ENCODE data around the gene HEXA. TPM values are rescaled to one million over a fixed set of nuclear protein-coding genes. Genes with fewer than 3 reads are reported as not detected.

Gene HEXA
- polyA plus RNA-seq, 2 of the 4 experiments (the other 2 are of a cell fraction) = 112 to 148 TPM

GRCh38 chr15:72361176-72361575 is 14.6 kb downstream of the HEXA start:
- ChIA-PET POLR2A (no interaction called here), CTCF (interaction anchor here (0.8 to 1.5 kb wide), 3 partner anchors 9 to 48 kb away, joined by 3 to 4 read pairs (median 4); no protein-coding TSS in a partner anchor)
- 98% methylated on average over 1 of the region's 1 CpG for WGBS (ENCODE audit: missing lambda C conversion rate)
- FAIRE-seq = no peak
- ATAC-seq = no peak
- H3K9me3 ChIP-seq = no peaks in the 10 kb centered on the region
- H3K4me3 ChIP-seq = no peak overlapping the region
- no peaks in the 10 kb centered on the region for H3K4me1 ChIP-seq
- no peak overlapping the region for H3K4me2 ChIP-seq
- H3K27ac ChIP-seq = no peak overlapping the region
- DNase-seq (ENCODE audit: low read depth in 1 of 2, low spot score in 1 of 2) = no peak
- no peak for TF ChIP-seq POLR2AphosphoS2 (conservative IDR thresholded peaks at IDR 0.05; ENCODE audit: low read length)
- TF ChIP-seq HOXB13 (CRISPR knock-in tag; IDR thresholded peaks at IDR 0.05; ENCODE audit: low read depth) = no peak
- TF ChIP-seq HDAC2 (IDR thresholded peaks at IDR 0.05) = no peak
- TF ChIP-seq, protein P1, sequence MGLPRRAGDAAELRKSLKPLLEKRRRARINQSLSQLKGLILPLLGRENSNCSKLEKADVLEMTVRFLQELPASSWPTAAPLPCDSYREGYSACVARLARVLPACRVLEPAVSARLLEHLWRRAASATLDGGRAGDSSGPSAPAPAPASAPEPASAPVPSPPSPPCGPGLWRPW (IDR thresholded peaks at IDR 0.05) = no peak
- TF ChIP-seq ZSCAN20 (CRISPR knock-in tag; IDR thresholded peaks at IDR 0.05) = no peak
- no peak for TF ChIP-seq BCL3 (IDR thresholded peaks at IDR 0.05)
- TF ChIP-seq, protein P2, sequence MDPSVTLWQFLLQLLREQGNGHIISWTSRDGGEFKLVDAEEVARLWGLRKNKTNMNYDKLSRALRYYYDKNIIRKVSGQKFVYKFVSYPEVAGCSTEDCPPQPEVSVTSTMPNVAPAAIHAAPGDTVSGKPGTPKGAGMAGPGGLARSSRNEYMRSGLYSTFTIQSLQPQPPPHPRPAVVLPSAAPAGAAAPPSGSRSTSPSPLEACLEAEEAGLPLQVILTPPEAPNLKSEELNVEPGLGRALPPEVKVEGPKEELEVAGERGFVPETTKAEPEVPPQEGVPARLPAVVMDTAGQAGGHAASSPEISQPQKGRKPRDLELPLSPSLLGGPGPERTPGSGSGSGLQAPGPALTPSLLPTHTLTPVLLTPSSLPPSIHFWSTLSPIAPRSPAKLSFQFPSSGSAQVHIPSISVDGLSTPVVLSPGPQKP (IDR thresholded peaks at IDR 0.05; ENCODE audit: low read depth, low read length) = no peak
- no peak for TF ChIP-seq RFX5 (IDR thresholded peaks at IDR 0.05)
- TF ChIP-seq TP53 (CRISPR knock-in tag; IDR thresholded peaks at IDR 0.05) = no peak
- TF ChIP-seq, protein P3, sequence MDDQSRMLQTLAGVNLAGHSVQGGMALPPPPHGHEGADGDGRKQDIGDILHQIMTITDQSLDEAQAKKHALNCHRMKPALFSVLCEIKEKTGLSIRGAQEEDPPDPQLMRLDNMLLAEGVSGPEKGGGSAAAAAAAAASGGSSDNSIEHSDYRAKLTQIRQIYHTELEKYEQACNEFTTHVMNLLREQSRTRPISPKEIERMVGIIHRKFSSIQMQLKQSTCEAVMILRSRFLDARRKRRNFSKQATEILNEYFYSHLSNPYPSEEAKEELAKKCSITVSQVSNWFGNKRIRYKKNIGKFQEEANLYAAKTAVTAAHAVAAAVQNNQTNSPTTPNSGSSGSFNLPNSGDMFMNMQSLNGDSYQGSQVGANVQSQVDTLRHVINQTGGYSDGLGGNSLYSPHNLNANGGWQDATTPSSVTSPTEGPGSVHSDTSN (IDR thresholded peaks at IDR 0.05) = no peak
- no peak for TF ChIP-seq RAD21 (conservative IDR thresholded peaks at IDR 0.05 in 1 of 2, IDR thresholded peaks at IDR 0.05 in 1 of 2)
- no peak for TF ChIP-seq ATOH8 (CRISPR knock-in tag; IDR thresholded peaks at IDR 0.05; ENCODE audit: low read depth)
- TF ChIP-seq POLR2A (IDR thresholded peaks at IDR 0.05; ENCODE audit: low read length) = no peak
- TF ChIP-seq RARB (CRISPR knock-in tag; IDR thresholded peaks at IDR 0.05) = no peak

DNA sequence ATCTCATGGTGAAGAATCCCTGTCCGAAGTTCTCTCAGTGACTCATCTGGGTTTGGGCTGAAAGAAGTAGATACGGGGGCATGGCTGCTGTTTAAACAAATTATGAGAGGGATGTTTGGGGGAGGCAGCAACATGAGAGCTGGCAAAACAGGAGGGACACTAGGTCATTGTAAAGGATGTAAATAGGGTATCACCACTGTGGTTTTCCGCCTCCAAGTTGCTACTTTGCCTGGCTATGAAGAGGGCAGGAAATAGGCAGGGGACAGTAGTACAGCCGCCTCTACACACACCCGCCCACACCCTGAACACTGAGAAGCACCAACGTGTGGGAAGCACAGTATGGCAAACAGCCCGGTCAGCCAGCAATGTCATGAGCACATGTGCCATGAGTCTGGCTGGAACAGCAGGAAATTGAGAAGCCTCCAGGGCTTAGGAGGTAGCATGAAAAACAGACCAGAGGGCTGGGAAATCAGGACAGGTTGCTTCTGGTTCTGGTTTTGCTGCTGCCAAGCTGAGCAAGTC is 17.1 kb downstream of the HEXA start:
- no peaks in the 10 kb centered on the region for H3K9me3 ChIP-seq
- no peak overlapping the region for H3K27ac ChIP-seq
- WGBS (ENCODE audit: missing lambda C conversion rate) = 65% methylated on average over 7 of the region's 7 CpGs
- POLR2A ChIA-PET = interaction anchor here (1.6 kb wide), 1 partner anchor 17 kb away, joined by 4 read pairs; the partner anchor contains the start of gene HEXA
- DNase-seq (ENCODE audit: low read depth in 1 of 2, low spot score in 1 of 2) (no peak), FAIRE-seq (no peak), ATAC-seq (peak in 1 of 2 experiments; percentile 36; a peak in 1 of 6 replicates)
- no peak for TF ChIP-seq RAD21 (conservative IDR thresholded peaks at IDR 0.05 in 1 of 2, IDR thresholded peaks at IDR 0.05 in 1 of 2)
- TF ChIP-seq, protein P1 (IDR thresholded peaks at IDR 0.05) = no peak
- no peak for TF ChIP-seq ATOH8 (CRISPR knock-in tag; IDR thresholded peaks at IDR 0.05; ENCODE audit: low read depth)
- no peak for TF ChIP-seq FOSB (CRISPR knock-in tag; IDR thresholded peaks at IDR 0.05)
- TF ChIP-seq MAZ (IDR thresholded peaks at IDR 0.05; ENCODE audit: borderline replicate concordance, low read depth, low read length) = no peak
- TF ChIP-seq CBX2 (IDR thresholded peaks at IDR 0.05; ENCODE audit: borderline replicate concordance, low read depth) = no peak
- no peak for TF ChIP-seq ZC3H11A (IDR thresholded peaks at IDR 0.05)
- TF ChIP-seq PHF8 (IDR thresholded peaks at IDR 0.05; ENCODE audit: borderline replicate concordance, low read depth) = no peak
- TF ChIP-seq EHMT2 (IDR thresholded peaks at IDR 0.05; ENCODE audit: low read depth) = no peak
- no peak for TF ChIP-seq FOXS1 (CRISPR knock-in tag; IDR thresholded peaks at IDR 0.05)
- TF ChIP-seq BCL3 (IDR thresholded peaks at IDR 0.05) = no peak
- CTCF ChIA-PET = interaction anchor here (1.3 to 1.8 kb wide), 3 partner anchors 9 to 312 kb away, joined by 3 to 5 read pairs (median 4); no protein-coding TSS in a partner anchor
- no peak overlapping the region for H3K4me3 ChIP-seq
- H3K4me1 ChIP-seq = no peaks in the 10 kb centered on the region
- H3K4me2 ChIP-seq = no peak overlapping the region

Data from A549 (cell line).